OCI-M1 (cell line): ENCODE data around the gene GDPD4.

Experiments used
- DNase-seq: peaks from one replicate; lab custom pipeline; 2025; lab: John Stamatoyannopoulos, UW

The GDPD4 gene

DNA sequence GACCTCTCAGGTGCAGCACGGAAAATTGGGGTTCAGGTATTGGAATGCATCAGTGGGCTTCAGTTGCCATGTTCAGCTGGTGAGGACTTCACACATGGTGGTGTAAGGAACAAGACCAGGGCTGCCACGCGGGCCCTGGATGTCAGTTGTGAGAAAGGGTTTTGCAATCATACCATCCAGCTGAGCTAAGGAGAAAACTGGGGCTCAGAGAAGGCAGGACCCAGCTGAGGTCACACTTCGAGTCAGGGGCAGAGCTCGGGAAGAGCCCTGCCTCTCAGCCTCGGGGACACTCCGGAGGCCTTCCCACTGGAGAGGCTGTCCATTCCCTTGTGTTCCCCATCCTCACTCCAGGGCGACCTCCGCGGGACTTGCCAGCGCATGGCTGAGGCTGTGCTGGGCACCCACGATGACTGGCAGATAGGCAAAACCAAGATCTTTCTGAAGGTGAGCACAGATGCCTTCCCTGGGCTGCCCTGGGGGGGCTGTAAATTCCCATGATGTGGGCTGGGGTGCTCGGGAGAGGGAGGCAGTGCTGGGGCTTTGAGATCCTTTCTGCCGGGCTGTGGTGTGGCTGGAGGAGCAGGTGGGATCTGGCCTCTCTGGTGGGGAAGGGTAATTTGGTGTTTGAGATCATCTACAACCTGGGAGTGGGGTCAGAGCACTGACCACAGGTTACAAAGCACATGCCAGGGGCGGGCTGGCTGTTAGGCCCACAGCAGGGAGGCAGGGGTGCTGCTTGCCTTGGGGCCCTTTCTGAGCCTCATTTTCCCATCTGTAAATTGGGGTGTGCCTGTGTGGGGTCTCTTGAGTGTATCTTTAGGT lies 126.3 kb downstream of the GDPD4 start:
- DNase-seq, result no peak

DNA sequence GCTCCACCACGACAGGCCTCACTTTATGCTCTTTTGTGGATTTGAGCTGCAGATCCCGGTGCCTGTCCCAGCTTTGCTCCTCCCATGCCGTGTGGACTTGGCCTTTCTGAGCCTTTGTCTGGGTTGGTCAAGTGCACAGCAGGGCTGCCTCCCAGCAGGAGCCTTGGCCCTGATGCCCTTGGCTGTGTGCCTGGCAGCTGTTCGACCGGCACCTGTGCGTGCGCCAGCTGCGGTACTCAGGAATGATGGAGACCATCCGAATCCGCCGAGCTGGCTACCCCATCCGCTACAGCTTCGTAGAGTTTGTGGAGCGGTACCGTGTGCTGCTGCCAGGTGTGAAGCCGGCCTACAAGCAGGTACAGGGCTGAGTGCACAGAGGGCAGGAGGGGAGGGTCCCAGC lies 126.9 kb downstream of the GDPD4 start:
- DNase-seq, result no peak

DNA sequence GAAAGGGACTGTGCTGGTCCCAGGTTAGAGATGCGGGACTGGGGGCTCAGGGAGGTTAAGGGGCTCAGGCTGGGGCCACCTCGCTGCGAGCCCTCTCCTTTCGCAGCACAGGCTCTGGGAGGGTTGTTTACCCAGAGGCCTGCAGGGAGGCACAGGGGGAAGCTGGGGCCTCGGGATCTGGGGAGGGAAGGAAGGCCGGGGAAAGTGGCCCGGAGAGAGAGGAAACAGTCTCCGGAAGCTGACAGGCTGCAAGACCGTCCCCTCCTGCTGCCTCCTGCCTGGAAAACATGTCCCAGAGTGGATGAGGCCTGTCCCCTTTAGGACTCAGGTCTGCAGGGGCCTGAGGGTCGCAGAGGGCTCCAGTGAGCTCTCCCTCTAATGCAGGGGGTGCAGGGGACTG lies 128.0 kb downstream of the GDPD4 start:
- no peak for DNase-seq

DNA sequence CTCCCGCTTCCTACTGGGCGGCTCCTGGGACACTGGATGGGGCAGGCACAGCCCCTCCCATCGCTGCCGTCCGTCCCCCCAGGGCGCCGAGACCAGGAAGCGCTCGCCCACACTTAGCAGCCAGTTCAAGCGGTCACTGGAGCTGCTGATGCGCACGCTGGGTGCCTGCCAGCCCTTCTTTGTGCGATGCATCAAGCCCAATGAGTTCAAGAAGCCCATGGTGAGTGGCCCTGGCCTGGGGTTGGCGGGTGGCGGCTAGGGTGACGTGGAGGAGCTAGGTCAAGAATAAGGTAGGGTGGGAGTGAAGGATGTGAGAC lies 128.9 kb downstream of the GDPD4 start:
- no peak for DNase-seq

DNA sequence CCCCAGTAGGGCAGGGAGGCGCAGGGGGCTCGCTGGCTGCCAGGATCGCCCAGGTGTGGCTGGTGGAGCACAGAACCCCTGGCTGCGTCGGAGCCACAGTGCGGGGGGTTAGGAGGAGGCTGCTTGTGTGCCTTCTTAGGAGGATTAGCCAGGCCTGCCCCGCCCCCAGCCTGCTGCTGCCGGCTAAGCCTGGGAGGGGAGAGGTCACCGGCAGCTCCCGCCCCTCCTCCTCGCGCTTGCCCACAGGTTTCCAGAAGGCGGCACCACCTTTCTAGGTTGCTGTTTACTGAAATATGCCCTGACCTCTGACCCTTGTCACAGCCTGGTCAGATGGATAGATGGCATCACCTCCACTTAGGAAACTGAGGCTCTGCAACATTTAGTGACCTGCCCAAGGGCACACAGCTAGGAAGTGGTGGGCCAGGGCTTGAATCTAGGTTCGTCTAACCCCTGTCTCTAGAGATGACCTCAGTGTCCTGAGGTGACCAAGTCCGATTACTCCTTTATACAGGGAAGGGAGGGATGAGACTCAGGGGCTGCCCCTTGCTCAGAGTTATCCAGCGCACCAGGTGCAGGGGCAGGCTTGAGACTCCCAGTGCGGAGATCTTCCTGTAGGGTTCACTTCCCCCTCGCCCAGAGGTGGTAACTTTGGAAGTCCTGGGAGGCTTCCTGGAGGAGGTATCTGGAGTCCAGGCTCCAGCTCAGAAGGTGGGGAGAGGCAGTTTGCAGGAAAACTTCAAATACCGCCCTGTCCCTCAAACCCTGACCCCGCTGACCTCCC lies 129.4 kb downstream of the GDPD4 start:
- DNase-seq, result no peak

DNA sequence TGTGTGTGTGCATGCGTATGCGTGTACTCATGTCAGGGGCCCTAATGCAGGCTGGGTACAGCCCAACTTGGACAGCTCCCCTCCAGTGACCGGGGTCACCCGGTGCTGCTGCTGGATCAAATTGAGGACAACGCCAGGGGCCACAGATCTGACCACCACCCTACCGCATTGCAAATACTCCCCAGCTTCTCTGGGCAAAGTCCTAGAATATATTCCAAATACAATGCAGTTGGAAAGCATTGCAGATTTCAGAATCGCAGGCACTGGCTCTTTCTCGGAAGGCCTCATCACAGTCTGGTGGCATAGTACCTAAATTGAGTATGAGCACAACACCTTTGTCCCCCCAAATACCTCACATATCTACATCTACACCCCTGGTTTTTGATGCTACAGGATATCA lies 130.2 kb downstream of the GDPD4 start:
- no peak for DNase-seq

DNA sequence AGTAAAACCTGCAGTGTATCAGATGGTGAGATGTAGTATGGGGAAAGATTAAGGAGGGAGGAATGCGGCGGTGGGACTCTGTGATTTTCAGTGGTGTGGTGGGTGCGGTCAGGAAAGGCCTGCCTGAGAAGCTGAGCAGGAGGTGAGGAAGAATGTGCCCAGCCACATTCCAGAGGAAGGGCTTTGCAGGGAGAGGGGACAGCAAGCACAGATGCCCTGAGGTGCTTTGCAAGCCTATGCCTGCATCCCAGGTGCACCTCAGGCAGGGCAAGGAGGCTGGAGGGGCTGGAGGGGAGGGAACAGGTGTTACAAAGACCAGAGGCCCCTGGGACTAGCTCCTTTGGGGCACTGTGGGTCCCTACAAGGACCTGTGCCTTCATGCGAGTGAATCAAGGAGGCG lies 131.4 kb downstream of the GDPD4 start:
- no peak for DNase-seq

DNA sequence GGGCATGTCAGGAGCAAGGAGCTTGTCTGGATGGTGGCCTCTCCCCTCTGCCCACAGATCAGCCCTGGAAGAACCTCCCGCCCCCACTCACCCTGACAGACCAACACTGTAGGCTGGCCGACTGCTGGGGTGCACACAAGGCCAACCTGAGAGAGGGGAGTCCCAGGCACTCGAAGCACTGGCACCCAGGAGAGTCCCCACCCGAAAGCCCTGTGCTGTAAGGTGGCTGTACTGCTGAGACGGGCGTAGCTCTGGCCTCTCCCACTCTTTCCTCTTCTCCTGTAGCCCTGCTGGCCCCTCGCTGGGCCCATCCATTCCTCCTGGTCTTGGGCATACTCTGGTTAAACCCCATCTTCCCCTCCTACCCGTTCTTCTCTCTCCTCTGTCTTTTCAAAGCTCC lies 133.7 kb downstream of the GDPD4 start:
- no peak for DNase-seq

DNA sequence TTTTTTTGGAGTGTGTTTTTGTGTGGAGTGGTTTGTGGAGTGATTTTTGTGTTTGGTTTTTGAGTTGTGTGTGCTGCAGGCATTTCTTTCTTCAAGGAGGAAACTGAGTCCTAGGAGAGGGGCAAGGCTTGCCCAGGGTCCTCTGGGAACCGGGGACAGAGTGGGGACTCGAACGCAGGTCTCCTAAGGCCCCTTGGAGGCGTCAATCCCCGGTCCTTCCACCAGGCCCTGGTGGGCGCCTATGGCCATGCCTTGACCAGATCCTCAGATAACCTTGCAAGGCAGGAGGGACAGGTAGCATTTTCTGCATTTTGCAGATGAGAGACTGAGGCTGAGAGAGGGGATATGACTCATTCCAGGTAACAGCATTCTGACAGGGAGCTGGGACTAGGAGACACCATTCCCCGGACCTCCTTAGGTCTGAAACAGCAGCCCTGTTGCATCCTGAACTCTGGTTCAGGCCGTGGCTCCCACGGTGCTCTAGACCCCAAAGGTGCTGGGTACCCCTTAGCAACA lies 134.3 kb downstream of the GDPD4 start:
- no peak for DNase-seq
